MCF 10A (cell line): ENCODE data around the gene DNASE1L3. TPM values are rescaled to one million over a fixed set of nuclear protein-coding genes. Genes with fewer than 3 reads are reported as not detected.
A peak's percentile ranks its signal among the peaks of the same experiment; 100 is the strongest.

Experiments
- BruUV-seq: library from RNA; stranded (reverse); fragments of 400-500 nt; replicated peaks from 2 replicates; lab custom pipeline; 2021; lab: Mats Ljungman, UMichigan
- CTCF ChIA-PET: fragments of 300-600 bp; sonication (Branson Sonifier 250); formaldehyde crosslinking; extraction: SDS; loops from one replicate; lab custom pipeline; 2021; ENCODE audit warnings: antibody characterized with exemption, inconsistent platforms; lab: Yijun Ruan, JAX
- POLR2A ChIA-PET: fragments of 300-600, 350-650 bp; sonication (Branson Sonifier 250); formaldehyde crosslinking; extraction: SDS; loops from one replicate; lab custom pipeline; 2020; ENCODE audit warnings: antibody characterized with exemption, inconsistent platforms; lab: Yijun Ruan, JAX
- DNase-seq: peaks from one replicate; pipeline ENCODE4 v3.0.0-alpha.2; 2018; ENCODE audit not compliant: unreplicated experiment
- H3K27ac Mint-ChIP-seq: one replicate; pipeline ENCODE4 v1.8.0; 2022; ENCODE audit warnings: mild to moderate bottlenecking, low read depth, mixed read lengths; ENCODE audit not compliant: unreplicated experiment
- H3K27me3 Mint-ChIP-seq: one replicate; pipeline ENCODE4 v1.8.0; 2022; ENCODE audit warnings: mixed read lengths; ENCODE audit not compliant: insufficient read depth, unreplicated experiment
- H3K36me3 Mint-ChIP-seq: one replicate; pipeline ENCODE4 v1.8.0; 2022; ENCODE audit warnings: mild to moderate bottlenecking, moderate library complexity, mixed read lengths; ENCODE audit not compliant: insufficient read depth, unreplicated experiment
- H3K4me1 Mint-ChIP-seq: one replicate; pipeline ENCODE4 v1.8.0; 2022; ENCODE audit warnings: mixed read lengths; ENCODE audit not compliant: insufficient read depth, unreplicated experiment
- H3K4me3 Mint-ChIP-seq: one replicate; pipeline ENCODE4 v1.8.0; 2022; ENCODE audit warnings: mild to moderate bottlenecking, moderate library complexity, mixed read lengths; ENCODE audit not compliant: unreplicated experiment
- H3K9me3 Mint-ChIP-seq: one replicate; pipeline ENCODE4 v1.8.0; 2022; ENCODE audit warnings: mixed read lengths; ENCODE audit not compliant: unreplicated experiment
- intact Hi-C: fragments of 100-400 bp; cut with micrococcal nuclease; formaldehyde crosslinking; loops from 2 replicates; pipeline ENCODE4 v1.14.1; 2022
- total RNA-seq: library from RNA; stranded (reverse); gene quantifications from 2 replicates; pipeline ENCODE4 v1.2.3, GENCODE V29; 2022
- TF ChIP-seq, protein P1 (sequence below): fragments of 200-600 bp; IDR thresholded peaks from one replicate; pipeline ENCODE4 v1.8.0; 2022; ENCODE audit warnings: antibody characterized with exemption, mild to moderate bottlenecking; ENCODE audit not compliant: unreplicated experiment

The DNASE1L3 gene
- total RNA-seq, 1 experiment from 2014 or later, result not detected

DNA sequence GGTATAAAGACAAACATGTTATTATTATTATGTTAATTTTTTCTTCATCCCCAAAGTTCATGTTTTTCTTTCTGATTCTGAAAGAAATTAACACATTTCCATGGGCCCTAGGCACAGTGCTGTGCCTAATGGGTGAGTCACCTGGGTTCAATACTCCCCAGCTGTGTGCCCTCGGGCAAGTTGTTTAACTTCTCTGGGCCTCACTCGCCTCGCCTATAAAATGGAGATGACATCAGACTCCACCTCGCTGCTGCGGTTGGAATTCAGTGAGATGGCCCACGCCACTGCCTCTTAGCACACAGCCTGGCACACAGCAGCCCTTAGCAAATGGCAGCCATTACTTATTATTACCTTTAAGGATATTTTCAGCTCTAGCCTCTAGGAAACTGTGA lies 22.6 kb downstream of the DNASE1L3 start:
- TF ChIP-seq, protein P1, sequence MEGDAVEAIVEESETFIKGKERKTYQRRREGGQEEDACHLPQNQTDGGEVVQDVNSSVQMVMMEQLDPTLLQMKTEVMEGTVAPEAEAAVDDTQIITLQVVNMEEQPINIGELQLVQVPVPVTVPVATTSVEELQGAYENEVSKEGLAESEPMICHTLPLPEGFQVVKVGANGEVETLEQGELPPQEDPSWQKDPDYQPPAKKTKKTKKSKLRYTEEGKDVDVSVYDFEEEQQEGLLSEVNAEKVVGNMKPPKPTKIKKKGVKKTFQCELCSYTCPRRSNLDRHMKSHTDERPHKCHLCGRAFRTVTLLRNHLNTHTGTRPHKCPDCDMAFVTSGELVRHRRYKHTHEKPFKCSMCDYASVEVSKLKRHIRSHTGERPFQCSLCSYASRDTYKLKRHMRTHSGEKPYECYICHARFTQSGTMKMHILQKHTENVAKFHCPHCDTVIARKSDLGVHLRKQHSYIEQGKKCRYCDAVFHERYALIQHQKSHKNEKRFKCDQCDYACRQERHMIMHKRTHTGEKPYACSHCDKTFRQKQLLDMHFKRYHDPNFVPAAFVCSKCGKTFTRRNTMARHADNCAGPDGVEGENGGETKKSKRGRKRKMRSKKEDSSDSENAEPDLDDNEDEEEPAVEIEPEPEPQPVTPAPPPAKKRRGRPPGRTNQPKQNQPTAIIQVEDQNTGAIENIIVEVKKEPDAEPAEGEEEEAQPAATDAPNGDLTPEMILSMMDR, result no peak
- Mint-ChIP-seq H3K27ac (no peak overlapping the region), H3K36me3 (no peaks in the 10 kb centered on the region), H3K27me3 (no peaks in the 10 kb centered on the region), H3K4me1 (peaks cover 9% of the 10 kb centered on the region), H3K4me3 (no peak overlapping the region), H3K9me3 (no peaks in the 10 kb centered on the region)
- no TSS peak for BruUV-seq
- DNase-seq, result peak; percentile 86
- ChIA-PET POLR2A (interaction anchor here (0.6 to 4.5 kb wide), 12 partner anchors 12 to 147 kb away, joined by 3 to 71 read pairs (median 5); partner anchors contain the start of genes HTD2 and RPP14), CTCF (interaction anchor here (0.5 to 10.3 kb wide), 29 partner anchors 9 to 281 kb away, joined by 3 to 254 read pairs (median 4); partner anchors contain the start of genes HTD2 and RPP14)
- intact Hi-C loops, result loop anchor here (5.0 kb wide), 1 partner anchor 224 kb away; no protein-coding TSS in a partner anchor

- Mint-ChIP-seq H3K27me3 (no peaks in the 10 kb centered on the region), H3K36me3 (no peaks in the 10 kb centered on the region), H3K9me3 (no peaks in the 10 kb centered on the region), H3K4me3 (no peak overlapping the region), H3K27ac (no peak overlapping the region), H3K4me1 (peaks cover 15% of the 10 kb centered on the region)
- ChIA-PET CTCF (interaction anchor here (0.7 to 10.3 kb wide), 5 partner anchors 28 to 121 kb away, joined by 3 to 254 read pairs (median 4); partner anchors contain the start of genes HTD2 and RPP14), POLR2A (interaction anchor here (0.7 to 4.4 kb wide), 2 partner anchors 67 to 116 kb away, joined by 3 to 71 read pairs; no protein-coding TSS in a partner anchor)
- intact Hi-C loops, result loop anchor here (5.0 kb wide), 1 partner anchor 227 kb away; no protein-coding TSS in a partner anchor
- DNase-seq, result no peak
- TF ChIP-seq, protein P1, result no peak
- no TSS peak for BruUV-seq
Observed at GRCh38 chr3:58184982-58185360, 25.8 kb downstream of the DNASE1L3 start.

- no peaks in the 10 kb centered on the region for H3K27me3 Mint-ChIP-seq
- TF ChIP-seq, protein P1, result no peak
- DNase-seq, result no peak
- H3K36me3 Mint-ChIP-seq, result no peaks in the 10 kb centered on the region
- peaks cover 15% of the 10 kb centered on the region for H3K4me1 Mint-ChIP-seq
- intact Hi-C loops, result no loop called here
- no peak overlapping the region for H3K4me3 Mint-ChIP-seq
- no peak overlapping the region for H3K27ac Mint-ChIP-seq
- ChIA-PET CTCF (interaction anchor here (0.6 to 10.3 kb wide), 6 partner anchors 29 to 766 kb away, joined by 3 to 254 read pairs (median 5); partner anchors contain the start of genes HTD2 and RPP14), POLR2A (interaction anchor here (0.7 to 1.6 kb wide), 2 partner anchors 67 to 122 kb away, joined by 3 to 8 read pairs; partner anchors contain the start of genes HTD2 and RPP14)
- H3K9me3 Mint-ChIP-seq, result no peaks in the 10 kb centered on the region
- BruUV-seq, result no TSS peak
Observed at GRCh38 chr3:58184309-58184981, 26.3 kb downstream of the DNASE1L3 start.

DNA sequence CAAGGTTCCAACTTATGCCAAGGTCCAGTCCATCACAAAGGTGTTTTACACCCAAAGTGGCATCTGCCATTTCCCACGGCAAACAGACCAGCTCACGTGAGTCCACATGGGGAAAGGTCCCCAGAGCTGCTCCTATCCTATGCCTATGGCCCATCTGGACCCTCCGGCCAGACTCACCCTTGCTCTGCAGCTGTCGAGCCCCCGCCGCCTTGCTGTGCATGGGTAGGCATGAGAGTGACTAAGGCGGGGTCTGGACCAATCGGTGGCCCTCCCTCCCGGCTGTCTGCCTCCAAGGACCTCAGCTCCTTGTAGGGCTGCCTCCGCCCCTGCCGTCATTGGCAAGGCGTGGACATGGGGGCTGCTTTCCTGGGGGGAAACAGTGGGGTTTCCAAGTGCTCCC lies 26.9 kb downstream of the DNASE1L3 start:
- no peak for DNase-seq
- BruUV-seq, result no TSS peak
- ChIA-PET CTCF (interaction anchor here (0.6 to 10.3 kb wide), 7 partner anchors 8 to 766 kb away, joined by 3 to 254 read pairs (median 6); partner anchors contain the start of genes HTD2 and RPP14), POLR2A (interaction anchor here (0.6 to 1.6 kb wide), 3 partner anchors 23 to 124 kb away, joined by 3 to 8 read pairs (median 3); partner anchors contain the start of genes HTD2 and RPP14)
- H3K27me3 Mint-ChIP-seq, result no peaks in the 10 kb centered on the region
- H3K9me3 Mint-ChIP-seq, result no peaks in the 10 kb centered on the region
- H3K27ac Mint-ChIP-seq, result no peak overlapping the region
- H3K4me1 Mint-ChIP-seq, result peaks cover 15% of the 10 kb centered on the region
- intact Hi-C loops, result no loop called here
- H3K4me3 Mint-ChIP-seq, result no peak overlapping the region
- TF ChIP-seq, protein P1, result no peak
- H3K36me3 Mint-ChIP-seq, result no peaks in the 10 kb centered on the region
